H9 (cell line): ENCODE data around the gene ADGRG1. TPM values are rescaled to one million over a fixed set of nuclear protein-coding genes. Genes with fewer than 3 reads are reported as not detected.

Experiments used
- DNase-seq: peaks from one replicate; pipeline ENCODE4 v3.0.0-alpha.2; 2017
- H2AFZ ChIP-seq: one replicate; pipeline ENCODE4 v1.6.1; 2013; ENCODE audit warnings: mild to moderate bottlenecking, low read length, control low read depth, moderate library complexity
- H2AK5ac ChIP-seq: 2 replicates; pipeline ENCODE4 v1.6.1; 2013; ENCODE audit warnings: low read length, control low read depth, mixed read lengths; ENCODE audit not compliant: insufficient read length
- H2BK120ac ChIP-seq: one replicate; pipeline ENCODE4 v1.6.1; 2013; ENCODE audit warnings: low read depth, mild to moderate bottlenecking, low read length, control low read depth, inconsistent platforms; ENCODE audit not compliant: poor library complexity, severe bottlenecking
- H2BK12ac ChIP-seq: 2 replicates; pipeline ENCODE4 v1.6.1; 2013; ENCODE audit warnings: low read length, control low read depth, mixed read lengths, low read depth; ENCODE audit not compliant: insufficient read length
- H2BK15ac ChIP-seq: 2 replicates; pipeline ENCODE4 v1.6.1; 2013; ENCODE audit warnings: low read depth, low read length, control low read depth
- H2BK20ac ChIP-seq: one replicate; pipeline ENCODE4 v1.6.1; 2013; ENCODE audit warnings: low read depth, mild to moderate bottlenecking, low read length, control low read depth, inconsistent platforms; ENCODE audit not compliant: poor library complexity, severe bottlenecking
- H2BK5ac ChIP-seq: 2 replicates; pipeline ENCODE4 v1.6.1; 2013; ENCODE audit warnings: low read length, control low read depth, mixed read lengths; ENCODE audit not compliant: insufficient read length
- H3K14ac ChIP-seq: 2 replicates; pipeline ENCODE4 v1.6.1; 2013; ENCODE audit warnings: low read length, control low read depth; ENCODE audit not compliant: insufficient read depth
- H3K18ac ChIP-seq: 2 replicates; pipeline ENCODE4 v1.6.1; 2013; ENCODE audit warnings: low read depth, mild to moderate bottlenecking, mixed read lengths, low read length, control low read depth; ENCODE audit not compliant: insufficient read length
- H3K23ac ChIP-seq: 2 replicates; pipeline ENCODE4 v1.6.1; 2013; ENCODE audit warnings: low read length, control low read depth, mixed read lengths, low read depth; ENCODE audit not compliant: insufficient read length
- H3K23me2 ChIP-seq: 2 replicates; pipeline ENCODE4 v1.6.1; 2013; ENCODE audit warnings: low read depth, mild to moderate bottlenecking, mixed read lengths, low read length, control low read depth; ENCODE audit not compliant: insufficient read length, poor library complexity, severe bottlenecking
- H3K27ac ChIP-seq: 2 replicates; pipeline ENCODE4 v1.5.1; 2013; ENCODE audit warnings: low read length, control low read depth, mixed read lengths, low read depth; ENCODE audit not compliant: insufficient read length
- H3K27me3 ChIP-seq: 2 replicates; pipeline ENCODE4 v1.6.1; 2013; ENCODE audit warnings: low read length, control low read depth, inconsistent platforms; ENCODE audit not compliant: insufficient read depth
- H3K4ac ChIP-seq: 2 replicates; pipeline ENCODE4 v1.6.1; 2013; ENCODE audit warnings: low read depth, mild to moderate bottlenecking, control low read depth, inconsistent platforms, low read length, moderate library complexity
- H3K4me1 ChIP-seq: 2 replicates; pipeline ENCODE4 v1.6.1; 2013; ENCODE audit warnings: low read length, control low read depth, inconsistent platforms; ENCODE audit not compliant: insufficient read depth
- H3K4me2 ChIP-seq: 2 replicates; pipeline ENCODE4 v1.6.1; 2013; ENCODE audit warnings: low read length, control low read depth, mixed read lengths; ENCODE audit not compliant: insufficient read length, insufficient read depth
- H3K56ac ChIP-seq: 2 replicates; pipeline ENCODE4 v1.6.1; 2013; ENCODE audit warnings: low read depth, mild to moderate bottlenecking, mixed read lengths, low read length, control low read depth; ENCODE audit not compliant: insufficient read length
- H3K79me1 ChIP-seq: 2 replicates; pipeline ENCODE4 v1.6.1; 2013; ENCODE audit warnings: low read depth, mild to moderate bottlenecking, moderate library complexity, low read length, control low read depth, inconsistent platforms; ENCODE audit not compliant: insufficient read depth, poor library complexity, severe bottlenecking
- H3K79me2 ChIP-seq: 2 replicates; pipeline ENCODE4 v1.6.1; 2013; ENCODE audit warnings: low read length, control low read depth, inconsistent platforms; ENCODE audit not compliant: insufficient read depth
- H3K9ac ChIP-seq: 2 replicates; pipeline ENCODE4 v1.6.1; 2013; ENCODE audit warnings: low read length, control low read depth, mixed read lengths; ENCODE audit not compliant: insufficient read length; ENCODE audit errors: extremely low read depth
- H3K9me3 ChIP-seq: one replicate; pipeline ENCODE4 v1.6.1; 2013; ENCODE audit warnings: low read depth, low read length, inconsistent platforms; ENCODE audit not compliant: control insufficient read depth
- H3T11ph ChIP-seq: one replicate; pipeline ENCODE4 v1.6.1; 2013; ENCODE audit warnings: mild to moderate bottlenecking, low read length, control low read depth, inconsistent platforms
- H4K20me1 ChIP-seq: one replicate; pipeline ENCODE4 v1.6.1; 2013; ENCODE audit not compliant: control insufficient read depth, insufficient read length, insufficient read depth
- H4K5ac ChIP-seq: 2 replicates; pipeline ENCODE4 v1.6.1; 2013; ENCODE audit warnings: low read depth, mild to moderate bottlenecking, mixed read lengths, low read length, control low read depth; ENCODE audit not compliant: insufficient read length
- H4K8ac ChIP-seq: replicated peaks from 2 replicates; pipeline ENCODE4 v1.6.1; 2013; ENCODE audit warnings: low read length, control low read depth, mixed read lengths, low read depth; ENCODE audit not compliant: insufficient read length
- H4K91ac ChIP-seq: 2 replicates; pipeline ENCODE4 v1.6.1; 2013; ENCODE audit warnings: low read depth, mild to moderate bottlenecking, moderate library complexity, mixed read lengths, low read length, control low read depth; ENCODE audit not compliant: insufficient read length
- H3K27ac Mint-ChIP-seq, 3 experiments: 2 replicates in 2 of 3; 3 replicates in 1 of 3; pipeline ENCODE4 v1.8.0; 2020 to 2021; ENCODE audit warnings: mixed read lengths in 3 of 3, mild to moderate bottlenecking in 1 of 3, moderate library complexity in 1 of 3
- H3K27me3 Mint-ChIP-seq: 2 replicates; pipeline ENCODE4 v1.8.0; 2021; ENCODE audit warnings: low read depth, mild to moderate bottlenecking, moderate library complexity, mixed read lengths
- H3K36me3 Mint-ChIP-seq, 3 experiments: 2 replicates in 2 of 3; 3 replicates in 1 of 3; pipeline ENCODE4 v1.8.0; 2020 to 2021; ENCODE audit warnings: low read depth in 3 of 3, mixed read lengths in 3 of 3; ENCODE audit not compliant: insufficient read depth in 1 of 3
- H3K4me1 Mint-ChIP-seq, 2 experiments: 2 replicates each; pipeline ENCODE4 v1.8.0; 2020; ENCODE audit warnings: mixed read lengths in 2 of 2
- H3K4me3 Mint-ChIP-seq, 2 experiments: 2 replicates in 1 of 2; 3 replicates in 1 of 2; pipeline ENCODE4 v1.8.0; 2020 to 2021; ENCODE audit warnings: mild to moderate bottlenecking in 2 of 2, mixed read lengths in 2 of 2, moderate library complexity in 1 of 2
- H3K9me3 Mint-ChIP-seq, 2 experiments: 2 replicates in 1 of 2; 3 replicates in 1 of 2; pipeline ENCODE4 v1.8.0; 2020; ENCODE audit warnings: mild to moderate bottlenecking in 2 of 2, mixed read lengths in 2 of 2, moderate library complexity in 1 of 2
- CTCF ChIP-seq: fragments of 200-600 bp; sonication (generic); conservative IDR thresholded peaks from 3 replicates; pipeline ENCODE4 v1.8.0; 2021; ENCODE audit warnings: antibody characterized with exemption, mild to moderate bottlenecking
- WGBS: extraction: QIAGEN DNeasy Blood & Tissue Kit; methylation state at CpG from one replicate; pipeline ENCODE4 v1.1.7; 2013; ENCODE audit warnings: missing lambda C conversion rate, low lambda C conversion rate, mixed read lengths; ENCODE audit not compliant: insufficient read length; ENCODE audit errors: extremely low coverage; 5-methylcytosine and 5-hydroxymethylcytosine counted together
- total RNA-seq: library from RNA; stranded (reverse); gene quantifications from 2 replicates; pipeline ENCODE4 v1.2.1, GENCODE V29; 2021

Gene ADGRG1
- total RNA-seq, 1 experiment from 2014 or later = 1.1 TPM

- Histone ChIP-seq H3K79me2 (no peaks in the 10 kb centered on the region), H2BK5ac (no peak overlapping the region), H2BK15ac (no peak overlapping the region), H2BK120ac (no peak overlapping the region), H3K27ac (no peak overlapping the region), H2AK5ac (no peak overlapping the region), H3K23me2 (no peaks in the 10 kb centered on the region), H4K5ac (no peak overlapping the region), H3K56ac (no peak overlapping the region), H4K20me1 (no peaks in the 10 kb centered on the region), H3K4me1 (no peaks in the 10 kb centered on the region), H3K18ac (no peak overlapping the region), H3K23ac (no peak overlapping the region), H3K27me3 (no peaks in the 10 kb centered on the region), H4K8ac (no peak overlapping the region), H3K9me3 (no peaks in the 10 kb centered on the region), H3T11ph (no peak overlapping the region), H3K79me1 (no peaks in the 10 kb centered on the region), H3K9ac (no peak overlapping the region), H2BK20ac (no peak overlapping the region), H3K14ac (no peak overlapping the region), H2AFZ (no peak overlapping the region), H4K91ac (no peak overlapping the region), H3K4ac (no peak overlapping the region), H2BK12ac (no peak overlapping the region), H3K4me2 (no peak overlapping the region)
- H3K9me3 Mint-ChIP-seq = no peaks in the 10 kb centered on the region
- DNase-seq = no peak
- no peak overlapping the region for H3K4me3 Mint-ChIP-seq
- H3K36me3 Mint-ChIP-seq = no peaks in the 10 kb centered on the region
- no peak overlapping the region; a peak in 1 of 7 replicates for H3K27ac Mint-ChIP-seq
- peaks cover 3 to 15% of the 10 kb centered on the region in 2 experiments for H3K4me1 Mint-ChIP-seq
- no peak for TF ChIP-seq CTCF
- WGBS = no CpG with 5 or more reads among the region's 10 CpGs
- peaks cover 1% of the 10 kb centered on the region; the same call in 1 of the 2 replicates for H3K27me3 Mint-ChIP-seq
Observed at GRCh38 chr16:57694231-57694724, 65.8 kb downstream of the ADGRG1 start.
